ENCODE measurements around the gene FHOD3. TPM values are rescaled to one million over a fixed set of nuclear protein-coding genes. Genes with fewer than 3 reads are reported as not detected.

Gene FHOD3
- polyA plus RNA-seq, 3 donors, result 0.89 to 7.6 (median 2.9) TPM

GRCh38 chr18:36661999-36662398, 364.5 kb downstream of the FHOD3 start:
- WGBS, 3 donors, result 84 to 91% (median 85%) methylated on average over 5 of the region's 5 CpGs
- no peak overlapping the region for H3K27ac ChIP-seq (ENCODE audit: low read depth, low read length)

GRCh38 chr18:36663312-36663711, 365.8 kb downstream of the FHOD3 start:
- WGBS, 3 donors, result 65 to 91% (median 76%) methylated on average over 2 of the region's 2 CpGs
- no peak overlapping the region for H3K27ac ChIP-seq (ENCODE audit: low read depth, low read length)

- H3K27ac ChIP-seq (ENCODE audit: low read depth, low read length), result no peak overlapping the region
- WGBS, 3 donors, result 65 to 73% (median 66%) methylated on average over 1 of the region's 1 CpG
Observed at GRCh38 chr18:36665952-36666351, 368.4 kb downstream of the FHOD3 start.

DNA sequence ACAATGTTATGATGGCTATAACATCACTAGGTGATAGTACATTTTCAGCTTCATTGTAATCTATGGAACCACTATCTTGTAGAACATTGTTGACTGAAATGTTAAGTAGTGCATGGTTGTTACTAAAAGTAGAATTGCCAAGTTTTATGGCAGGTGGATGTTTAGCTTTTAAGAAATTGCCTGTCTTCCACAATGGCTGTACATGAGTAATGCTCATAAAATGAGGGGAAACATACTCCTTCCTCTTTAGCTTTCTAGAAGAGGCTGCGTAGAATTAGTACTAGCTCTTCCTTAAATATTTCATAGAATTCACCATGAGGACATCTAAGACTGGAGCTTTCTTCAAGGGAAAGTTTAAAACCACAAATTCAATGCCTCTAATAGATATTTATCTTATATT, 370.3 kb downstream of the FHOD3 start:
- WGBS, 3 donors, result 78 to 93% (median 91%) methylated on average over 1 of the region's 1 CpG
- H3K27ac ChIP-seq (ENCODE audit: low read depth, low read length), result no peak overlapping the region

DNA sequence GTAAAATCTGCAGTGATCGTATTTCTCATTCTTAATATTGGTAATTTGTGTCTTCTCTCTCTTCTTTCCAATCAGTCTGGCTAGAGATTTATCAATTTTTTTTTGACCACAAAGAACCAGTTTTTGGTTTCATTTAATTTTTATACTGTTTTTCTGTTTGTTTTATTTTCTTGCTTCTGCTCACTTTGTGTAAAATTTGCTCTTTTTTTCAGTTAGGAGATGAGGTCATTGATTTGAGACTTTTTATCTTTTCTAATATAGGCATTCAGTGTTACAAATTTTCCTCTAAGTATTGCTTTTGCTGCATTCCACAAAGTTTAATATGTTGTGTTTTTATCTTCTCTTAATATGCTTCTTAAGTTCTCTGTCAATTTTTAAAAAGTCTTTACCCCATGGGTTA, 370.8 kb downstream of the FHOD3 start:
- WGBS, 3 donors, result 90 to 95% (median 90%) methylated on average over 1 of the region's 1 CpG
- no peak overlapping the region for H3K27ac ChIP-seq (ENCODE audit: low read depth, low read length)

- 38 to 46% (median 46%) methylated on average over 11 of the region's 11 CpGs for WGBS, 3 donors
- no peak overlapping the region for H3K27ac ChIP-seq (ENCODE audit: low read depth, low read length)
Observed at GRCh38 chr18:36672437-36673344, 375.2 kb downstream of the FHOD3 start.

- no peak overlapping the region for H3K27ac ChIP-seq (ENCODE audit: low read depth, low read length)
- WGBS, 3 donors, result 68 to 74% (median 69%) methylated on average over 3 of the region's 3 CpGs
Observed at GRCh38 chr18:36673452-36673851, 375.9 kb downstream of the FHOD3 start.

DNA sequence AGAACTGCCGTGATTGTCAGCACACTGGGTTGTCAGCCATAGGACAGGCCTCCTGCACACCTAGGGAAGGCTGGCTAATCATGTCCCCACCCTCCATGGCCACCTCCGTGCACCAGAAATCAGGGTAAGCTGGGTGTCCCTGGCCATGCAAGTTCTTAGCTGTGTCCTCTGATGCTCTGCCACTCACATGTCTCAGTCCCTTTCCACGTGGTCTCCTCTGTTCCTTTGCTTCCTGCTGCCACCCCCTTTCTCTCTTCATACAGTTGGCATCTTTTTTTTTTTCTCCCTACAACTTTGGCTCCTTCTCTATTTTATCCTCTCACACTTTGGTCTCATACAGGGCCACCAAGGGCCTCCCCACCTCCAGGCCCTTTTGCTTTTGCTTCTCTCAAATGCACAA, 377.6 kb downstream of the FHOD3 start:
- WGBS, 3 donors, result 78 to 84% (median 80%) methylated on average over 3 of the region's 3 CpGs
- no peak overlapping the region for H3K27ac ChIP-seq (ENCODE audit: low read depth, low read length)

GRCh38 chr18:36675542-36675941, 378.0 kb downstream of the FHOD3 start:
- H3K27ac ChIP-seq (ENCODE audit: low read depth, low read length), result no peak overlapping the region
- WGBS, 3 donors, result 69 to 84% (median 78%) methylated on average over 2 of the region's 2 CpGs

- no peak overlapping the region for H3K27ac ChIP-seq (ENCODE audit: low read depth, low read length)
- WGBS, 3 donors, result 0 to 3% (median 0%) methylated on average over 1 of the region's 1 CpG
Observed at GRCh38 chr18:36676629-36677028, 379.1 kb downstream of the FHOD3 start.

DNA sequence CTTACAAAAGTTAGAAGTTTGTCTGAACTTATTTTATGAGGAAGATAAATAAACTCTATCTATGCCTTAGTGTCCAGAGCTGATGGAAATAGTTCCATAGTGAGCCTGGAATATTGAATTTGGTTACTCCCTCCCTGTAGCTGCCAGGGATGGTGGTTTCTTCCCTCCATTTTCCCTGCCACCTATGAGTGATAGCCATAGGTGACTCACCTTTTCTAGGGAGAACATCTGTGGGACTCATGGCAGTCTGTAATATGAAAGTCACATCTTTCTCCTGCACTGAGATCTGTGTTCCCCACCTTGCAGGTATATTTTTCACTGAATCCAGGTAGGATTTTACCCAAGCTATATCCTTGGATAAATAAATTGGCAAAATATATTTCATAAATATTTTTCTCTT, 382.5 kb downstream of the FHOD3 start:
- H3K27ac ChIP-seq (ENCODE audit: low read depth, low read length), result no peak overlapping the region

DNA sequence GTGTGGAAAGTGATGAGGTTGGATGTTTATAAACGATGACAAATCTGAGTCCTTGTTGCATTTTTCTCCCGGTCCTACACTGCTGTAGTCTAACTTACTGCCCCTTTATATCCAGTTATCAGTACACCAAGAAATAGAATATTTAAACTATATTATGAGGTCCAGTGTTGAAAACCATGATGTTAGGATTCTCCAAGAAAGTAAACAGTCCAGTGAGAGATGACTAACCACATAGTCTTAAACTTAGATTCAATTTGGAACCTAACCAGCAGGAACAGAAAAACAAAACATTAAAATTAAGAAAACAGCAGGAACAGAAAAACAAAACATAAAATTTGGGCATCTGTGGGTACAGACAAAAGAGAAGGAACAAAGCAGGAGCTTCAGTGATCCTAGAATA, 388.1 kb downstream of the FHOD3 start:
- H3K27ac ChIP-seq (ENCODE audit: low read depth, low read length), result no peak overlapping the region
- WGBS, 3 donors, result 90 to 94% (median 91%) methylated on average over 2 of the region's 2 CpGs

- H3K27ac ChIP-seq (ENCODE audit: low read depth, low read length), result no peak overlapping the region
- WGBS, 3 donors, result 57 to 77% (median 57%) methylated on average over 3 of the region's 3 CpGs
Observed at GRCh38 chr18:36688020-36688965, 390.8 kb downstream of the FHOD3 start.

DNA sequence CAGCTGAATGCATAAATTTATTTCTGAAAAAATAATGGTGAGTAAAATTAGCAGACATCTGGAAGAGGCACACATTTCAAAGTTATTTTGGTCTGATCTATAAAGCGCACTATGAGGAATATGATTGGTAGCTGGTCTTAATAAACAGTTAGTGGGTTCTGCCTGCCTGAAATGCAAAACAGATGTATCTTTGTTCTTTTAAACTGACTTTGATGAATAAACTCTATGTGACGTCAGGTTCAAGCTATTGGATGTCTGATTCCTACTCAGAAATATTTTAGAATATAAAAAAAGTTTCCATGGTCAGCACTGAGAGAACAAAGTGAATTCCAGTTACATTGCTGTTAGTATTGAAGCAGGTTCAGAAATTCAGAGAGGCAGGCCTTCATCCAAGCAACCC, 394.9 kb downstream of the FHOD3 start:
- no peak overlapping the region for H3K27ac ChIP-seq (ENCODE audit: low read depth, low read length)
- 73 to 77% (median 76%) methylated on average over 2 of the region's 2 CpGs for WGBS, 3 donors

GRCh38 chr18:36692921-36693332, 395.4 kb downstream of the FHOD3 start:
- 52 to 69% (median 62%) methylated on average over 9 of the region's 9 CpGs for WGBS, 3 donors
- no peak overlapping the region for H3K27ac ChIP-seq (ENCODE audit: low read depth, low read length)

DNA sequence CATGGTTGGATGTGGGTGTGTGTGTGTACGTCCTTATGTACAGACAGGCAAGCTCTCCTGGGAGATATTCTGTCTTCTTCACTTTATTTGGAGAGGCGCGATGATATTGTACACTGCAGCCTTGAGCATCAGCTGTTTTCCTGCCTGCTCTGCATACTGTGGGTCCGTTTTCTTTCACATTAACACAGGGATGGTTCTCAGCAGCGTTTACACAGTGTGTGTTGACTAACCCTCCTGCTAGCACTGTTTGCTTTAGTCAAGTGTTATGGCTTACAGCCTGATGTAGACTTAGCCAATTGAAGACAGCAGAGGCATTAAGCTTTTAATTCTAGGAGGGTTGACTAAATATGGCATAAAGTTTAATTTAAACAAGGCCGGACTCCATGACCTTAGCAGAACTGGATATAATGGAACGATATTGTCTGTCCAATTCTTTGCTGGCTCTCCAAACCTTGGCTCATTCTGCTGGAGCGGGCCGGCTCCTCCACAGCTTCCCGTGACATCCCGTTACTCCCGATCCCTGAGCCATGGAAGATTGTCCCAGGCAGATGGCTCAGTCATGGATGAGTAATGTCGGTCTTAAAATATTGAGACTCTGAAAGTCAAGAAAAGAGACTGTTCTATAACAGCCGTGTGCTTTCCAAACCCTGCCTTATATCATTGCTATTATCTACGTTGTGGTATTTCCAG, 396.6 kb downstream of the FHOD3 start:
- 53 to 65% (median 64%) methylated on average over 15 of the region's 15 CpGs for WGBS, 3 donors
- no peak overlapping the region for H3K27ac ChIP-seq (ENCODE audit: low read depth, low read length)

- 80 to 87% (median 84%) methylated on average over 3 of the region's 3 CpGs for WGBS, 3 donors
- no peak overlapping the region for H3K27ac ChIP-seq (ENCODE audit: low read depth, low read length)
Observed at GRCh38 chr18:36695806-36696205, 398.3 kb downstream of the FHOD3 start.

DNA sequence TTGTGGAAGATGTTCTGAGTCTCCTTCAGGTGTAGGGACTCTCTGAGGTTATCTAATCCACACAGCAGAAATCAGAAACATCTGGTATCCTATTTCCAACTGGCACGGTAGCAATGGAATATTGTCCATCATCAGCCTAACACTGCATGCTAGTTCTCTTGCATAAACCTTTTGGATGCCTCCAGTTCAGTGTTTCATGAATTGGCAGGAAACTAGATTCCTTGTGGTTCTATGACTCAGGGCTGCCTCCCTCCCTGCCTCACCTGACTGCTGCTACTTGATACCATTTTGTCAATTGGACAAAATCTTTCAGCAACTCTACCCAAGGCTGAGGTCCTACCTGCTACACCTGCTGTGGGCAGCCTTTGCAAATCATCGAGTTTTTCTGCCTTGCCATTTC, 400.4 kb downstream of the FHOD3 start:
- no peak overlapping the region for H3K27ac ChIP-seq (ENCODE audit: low read depth, low read length)
- 78 to 91% (median 90%) methylated on average over 2 of the region's 2 CpGs for WGBS, 3 donors

DNA sequence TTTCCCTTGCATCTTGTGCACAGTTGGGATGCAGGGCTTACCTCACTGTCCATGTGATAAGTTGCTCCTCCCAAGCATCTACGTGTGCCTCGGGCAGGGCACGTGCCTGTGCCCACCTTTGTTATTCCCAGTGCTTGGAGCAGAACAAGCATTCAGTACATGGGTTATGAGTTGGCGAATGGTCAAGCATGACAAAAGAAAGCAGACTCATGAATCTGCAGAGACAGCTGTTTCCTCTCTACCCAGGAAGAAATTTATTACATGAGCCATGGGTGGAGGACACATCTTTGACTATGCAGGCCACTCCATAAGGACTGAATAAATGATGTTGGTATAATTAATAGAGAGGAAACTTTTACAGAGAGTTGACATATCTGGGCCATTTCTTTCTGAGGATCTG, 403.4 kb downstream of the FHOD3 start:
- WGBS, 3 donors, result 77 to 96% (median 88%) methylated on average over 4 of the region's 4 CpGs
- H3K27ac ChIP-seq (ENCODE audit: low read depth, low read length), result no peak overlapping the region

Data from adipose tissue (tissue), 3 donors.